ENCODE results near the gene FBXO31. TPM values are rescaled to one million over a fixed set of nuclear protein-coding genes. Genes with fewer than 3 reads are reported as not detected.
A peak's percentile ranks its signal among the peaks of the same experiment; 100 is the strongest.

The FBXO31 gene
- total and polyA plus RNA-seq, 2 of the 13 experiments (the other 11 are each of a cell fraction or from before 2014, with no cell fraction given): 92.4 to 101 TPM

DNA sequence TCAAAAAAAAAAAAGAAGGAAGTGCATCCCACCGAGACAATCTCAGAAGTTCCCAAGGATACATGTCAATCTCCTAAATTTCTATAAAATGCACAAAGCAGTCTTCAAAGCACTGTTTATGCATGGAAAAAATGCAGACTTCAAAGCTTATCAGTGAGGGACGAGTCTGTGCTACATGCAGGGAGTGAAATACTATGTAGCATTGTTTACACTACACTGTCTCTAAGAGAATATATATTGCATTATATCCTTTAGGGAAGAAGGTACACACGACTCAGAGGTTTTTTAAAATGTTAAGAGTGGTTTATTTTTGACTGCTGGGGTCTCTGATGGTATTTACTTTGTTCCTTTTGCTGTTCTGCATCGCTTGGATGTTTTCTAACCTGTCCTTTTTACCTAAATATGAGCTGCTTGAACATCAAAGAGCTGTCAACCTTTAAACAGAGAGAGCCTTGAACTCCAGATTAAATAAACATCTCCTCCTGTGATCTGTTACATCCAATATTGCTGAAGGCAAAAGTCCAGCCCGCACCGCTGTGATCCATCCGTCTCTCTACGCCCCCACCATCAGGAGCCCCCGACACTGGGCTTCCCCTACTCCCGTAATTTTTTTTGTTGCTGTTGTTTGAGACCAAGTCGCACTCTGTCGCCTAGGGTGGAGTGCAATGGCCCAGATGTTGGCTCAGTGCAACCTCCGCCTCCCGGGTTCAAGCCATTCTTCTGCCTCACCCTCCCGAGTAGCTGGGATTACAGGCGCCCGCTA is 1.4 kb downstream of the FBXO31 start (continued):
- TF ChIP-seq, protein P1, sequence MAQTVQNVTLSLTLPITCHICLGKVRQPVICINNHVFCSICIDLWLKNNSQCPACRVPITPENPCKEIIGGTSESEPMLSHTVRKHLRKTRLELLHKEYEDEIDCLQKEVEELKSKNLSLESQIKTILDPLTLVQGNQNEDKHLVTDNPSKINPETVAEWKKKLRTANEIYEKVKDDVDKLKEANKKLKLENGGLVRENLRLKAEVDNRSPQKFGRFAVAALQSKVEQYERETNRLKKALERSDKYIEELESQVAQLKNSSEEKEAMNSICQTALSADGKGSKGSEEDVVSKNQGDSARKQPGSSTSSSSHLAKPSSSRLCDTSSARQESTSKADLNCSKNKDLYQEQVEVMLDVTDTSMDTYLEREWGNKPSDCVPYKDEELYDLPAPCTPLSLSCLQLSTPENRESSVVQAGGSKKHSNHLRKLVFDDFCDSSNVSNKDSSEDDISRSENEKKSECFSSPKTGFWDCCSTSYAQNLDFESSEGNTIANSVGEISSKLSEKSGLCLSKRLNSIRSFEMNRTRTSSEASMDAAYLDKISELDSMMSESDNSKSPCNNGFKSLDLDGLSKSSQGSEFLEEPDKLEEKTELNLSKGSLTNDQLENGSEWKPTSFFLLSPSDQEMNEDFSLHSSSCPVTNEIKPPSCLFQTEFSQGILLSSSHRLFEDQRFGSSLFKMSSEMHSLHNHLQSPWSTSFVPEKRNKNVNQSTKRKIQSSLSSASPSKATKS (CRISPR knock-in tag; IDR thresholded peaks at IDR 0.05): peak; percentile 95
- TF ChIP-seq, protein P2, sequence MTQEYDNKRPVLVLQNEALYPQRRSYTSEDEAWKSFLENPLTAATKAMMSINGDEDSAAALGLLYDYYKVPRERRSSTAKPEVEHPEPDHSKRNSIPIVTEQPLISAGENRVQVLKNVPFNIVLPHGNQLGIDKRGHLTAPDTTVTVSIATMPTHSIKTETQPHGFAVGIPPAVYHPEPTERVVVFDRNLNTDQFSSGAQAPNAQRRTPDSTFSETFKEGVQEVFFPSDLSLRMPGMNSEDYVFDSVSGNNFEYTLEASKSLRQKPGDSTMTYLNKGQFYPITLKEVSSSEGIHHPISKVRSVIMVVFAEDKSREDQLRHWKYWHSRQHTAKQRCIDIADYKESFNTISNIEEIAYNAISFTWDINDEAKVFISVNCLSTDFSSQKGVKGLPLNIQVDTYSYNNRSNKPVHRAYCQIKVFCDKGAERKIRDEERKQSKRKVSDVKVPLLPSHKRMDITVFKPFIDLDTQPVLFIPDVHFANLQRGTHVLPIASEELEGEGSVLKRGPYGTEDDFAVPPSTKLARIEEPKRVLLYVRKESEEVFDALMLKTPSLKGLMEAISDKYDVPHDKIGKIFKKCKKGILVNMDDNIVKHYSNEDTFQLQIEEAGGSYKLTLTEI (CRISPR knock-in tag; conservative IDR thresholded peaks at IDR 0.05): no peak
- TF ChIP-seq TBL1XR1 (IDR thresholded peaks at IDR 0.05; ENCODE audit: borderline replicate concordance, low read length, partially characterized antibody) (peak; percentile 90), PHF20 (CRISPR knock-in tag; IDR thresholded peaks at IDR 0.05) (no peak), IKZF1 (IDR thresholded peaks at IDR 0.05) (no peak), ELF4 (CRISPR knock-in tag; IDR thresholded peaks at IDR 0.05; ENCODE audit: borderline replicate concordance) (peak; percentile 83), SP140L (CRISPR knock-in tag; IDR thresholded peaks at IDR 0.05; ENCODE audit: borderline replicate concordance) (no peak), ZC3H4 (CRISPR knock-in tag; IDR thresholded peaks at IDR 0.05; ENCODE audit: borderline replicate concordance) (no peak), SATB2 (CRISPR knock-in tag; IDR thresholded peaks at IDR 0.05) (0 out of 2 replicates have a peak, but pooled peaks have one; percentile 21), ZSCAN22 (CRISPR knock-in tag; IDR thresholded peaks at IDR 0.05) (peak; percentile 54; the same call in 1 of the 2 replicates), ZNF629 (CRISPR knock-in tag; conservative IDR thresholded peaks at IDR 0.05) (peak; percentile 32; the same call in 1 of the 2 replicates), BRD4 (CRISPR knock-in tag; IDR thresholded peaks at IDR 0.05) (no peak), ZNF468 (CRISPR knock-in tag; IDR thresholded peaks at IDR 0.05) (no peak), ZNF816 (CRISPR knock-in tag; IDR thresholded peaks at IDR 0.05; ENCODE audit: borderline replicate concordance) (no peak; the same call in 1 of the 2 replicates), SNAPC2 (CRISPR knock-in tag; IDR thresholded peaks at IDR 0.05) (peak; percentile 73; the same call in 1 of the 2 replicates), GTF3A (CRISPR knock-in tag; conservative IDR thresholded peaks at IDR 0.05) (peak; percentile 90; the same call in 1 of the 2 replicates), KLF13 (CRISPR knock-in tag; IDR thresholded peaks at IDR 0.05) (no peak), ZNF780A (CRISPR knock-in tag; IDR thresholded peaks at IDR 0.05) (no peak)
- TF ChIP-seq, protein P3, sequence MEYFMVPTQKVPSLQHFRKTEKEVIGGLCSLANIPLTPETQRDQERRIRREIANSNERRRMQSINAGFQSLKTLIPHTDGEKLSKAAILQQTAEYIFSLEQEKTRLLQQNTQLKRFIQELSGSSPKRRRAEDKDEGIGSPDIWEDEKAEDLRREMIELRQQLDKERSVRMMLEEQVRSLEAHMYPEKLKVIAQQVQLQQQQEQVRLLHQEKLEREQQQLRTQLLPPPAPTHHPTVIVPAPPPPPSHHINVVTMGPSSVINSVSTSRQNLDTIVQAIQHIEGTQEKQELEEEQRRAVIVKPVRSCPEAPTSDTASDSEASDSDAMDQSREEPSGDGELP (IDR thresholded peaks at IDR 0.05; ENCODE audit: borderline replicate concordance, low read depth): peak; percentile 83
- TF ChIP-seq, protein P4, sequence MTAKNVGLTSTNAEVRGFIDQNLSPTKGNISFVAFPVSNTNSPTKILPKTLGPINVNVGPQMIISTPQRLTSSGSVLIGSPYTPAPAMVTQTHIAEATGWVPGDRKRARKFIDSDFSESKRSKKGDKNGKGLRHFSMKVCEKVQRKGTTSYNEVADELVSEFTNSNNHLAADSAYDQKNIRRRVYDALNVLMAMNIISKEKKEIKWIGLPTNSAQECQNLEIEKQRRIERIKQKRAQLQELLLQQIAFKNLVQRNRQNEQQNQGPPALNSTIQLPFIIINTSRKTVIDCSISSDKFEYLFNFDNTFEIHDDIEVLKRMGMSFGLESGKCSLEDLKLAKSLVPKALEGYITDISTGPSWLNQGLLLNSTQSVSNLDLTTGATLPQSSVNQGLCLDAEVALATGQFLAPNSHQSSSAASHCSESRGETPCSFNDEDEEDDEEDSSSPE (CRISPR knock-in tag; IDR thresholded peaks at IDR 0.05): peak; percentile 44; the same call in 1 of the 2 replicates
- TF ChIP-seq, protein P5, sequence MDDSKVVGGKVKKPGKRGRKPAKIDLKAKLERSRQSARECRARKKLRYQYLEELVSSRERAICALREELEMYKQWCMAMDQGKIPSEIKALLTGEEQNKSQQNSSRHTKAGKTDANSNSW (CRISPR knock-in tag; IDR thresholded peaks at IDR 0.05; ENCODE audit: borderline replicate concordance): no peak
- TF ChIP-seq, protein P6, sequence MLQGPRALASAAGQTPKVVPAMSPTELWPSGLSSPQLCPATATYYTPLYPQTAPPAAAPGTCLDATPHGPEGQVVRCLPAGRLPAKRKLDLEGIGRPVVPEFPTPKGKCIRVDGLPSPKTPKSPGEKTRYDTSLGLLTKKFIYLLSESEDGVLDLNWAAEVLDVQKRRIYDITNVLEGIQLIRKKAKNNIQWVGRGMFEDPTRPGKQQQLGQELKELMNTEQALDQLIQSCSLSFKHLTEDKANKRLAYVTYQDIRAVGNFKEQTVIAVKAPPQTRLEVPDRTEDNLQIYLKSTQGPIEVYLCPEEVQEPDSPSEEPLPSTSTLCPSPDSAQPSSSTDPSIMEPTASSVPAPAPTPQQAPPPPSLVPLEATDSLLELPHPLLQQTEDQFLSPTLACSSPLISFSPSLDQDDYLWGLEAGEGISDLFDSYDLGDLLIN (CRISPR knock-in tag; IDR thresholded peaks at IDR 0.05; ENCODE audit: borderline replicate concordance): no peak

Data from HepG2 (cell line).